OCI-LY1 (cell line): ENCODE results near the gene MTNR1A.

Experiments used
- H2AFZ ChIP-seq: fragments of 200-600 bp; sonication (generic), shearing (Covaris generic); 2 replicates; pipeline ENCODE4 v1.6.0; 2014; ENCODE audit warnings: antibody characterized with exemption, mild to moderate bottlenecking, low read length
- H3F3A ChIP-seq: fragments of 200-600 bp; sonication (generic), shearing (Covaris generic); 2 replicates; pipeline ENCODE4 v1.6.0; 2014; ENCODE audit warnings: mild to moderate bottlenecking, antibody characterized with exemption, low read length, moderate library complexity; ENCODE audit not compliant: insufficient read depth
- H3K27ac ChIP-seq: fragments of 200-600 bp; sonication (generic); 2 replicates; pipeline ENCODE4 v1.5.1; 2014; ENCODE audit warnings: low read length, mixed run types, mild to moderate bottlenecking, low read depth; ENCODE audit not compliant: poor library complexity, severe bottlenecking
- H3K27me3 ChIP-seq: fragments of 200-600 bp; sonication (generic); 2 replicates; pipeline ENCODE4 v1.6.0; 2014; ENCODE audit warnings: antibody characterized with exemption, mild to moderate bottlenecking, low read length, moderate library complexity; ENCODE audit not compliant: insufficient read depth
- H3K36me3 ChIP-seq: fragments of 200-600 bp; sonication (generic); 2 replicates; pipeline ENCODE4 v1.6.1; 2014; ENCODE audit warnings: mild to moderate bottlenecking, antibody characterized with exemption, low read length, moderate library complexity, mixed read lengths; ENCODE audit not compliant: insufficient read depth
- H3K4me1 ChIP-seq: fragments of 200-600 bp; sonication (generic); 2 replicates; pipeline ENCODE4 v1.5.1; 2014; ENCODE audit warnings: mild to moderate bottlenecking, low read length, moderate library complexity; ENCODE audit not compliant: insufficient read depth, severe bottlenecking
- H3K4me2 ChIP-seq: fragments of 200-600 bp; sonication (generic), shearing (Covaris generic); 2 replicates; pipeline ENCODE4 v1.6.1; 2014; ENCODE audit warnings: low read length
- H3K4me3 ChIP-seq: fragments of 200-600 bp; sonication (generic); 2 replicates; pipeline ENCODE4 v1.5.1; 2014; ENCODE audit warnings: low read length, low read depth, mild to moderate bottlenecking, mixed read lengths; ENCODE audit not compliant: poor library complexity, severe bottlenecking
- H3K79me2 ChIP-seq: fragments of 200-600 bp; shearing (Covaris generic); 2 replicates; pipeline ENCODE4 v1.6.1; 2016; ENCODE audit warnings: mixed run types, low read length, mixed read lengths; ENCODE audit not compliant: insufficient read depth
- H3K9ac ChIP-seq: fragments of 200-600 bp; sonication (generic), shearing (Covaris generic); 2 replicates; pipeline ENCODE4 v1.6.1; 2014; ENCODE audit warnings: mild to moderate bottlenecking, low read length, mixed read lengths
- H3K9me2 ChIP-seq: fragments of 200-600 bp; sonication (generic), shearing (Covaris generic); 2 replicates; pipeline ENCODE4 v1.6.1; 2014; ENCODE audit warnings: low read depth, mild to moderate bottlenecking, low read length, mixed read lengths
- H3K9me3 ChIP-seq: fragments of 200-600 bp; shearing (Covaris generic); 2 replicates; pipeline ENCODE4 v1.6.1; 2014; ENCODE audit warnings: low read length, mixed read lengths
- H4K20me1 ChIP-seq: fragments of 200-600 bp; sonication (generic), shearing (Covaris generic); 2 replicates; pipeline ENCODE4 v1.6.0; 2016; ENCODE audit warnings: mild to moderate bottlenecking, low read length; ENCODE audit not compliant: insufficient read depth
- EZH2 ChIP-seq: fragments of 200-600 bp; sonication (generic), shearing (Covaris generic); IDR thresholded peaks from 2 replicates; pipeline ENCODE4 v1.8.0; 2017; ENCODE audit warnings: borderline replicate concordance, mixed run types, mild to moderate bottlenecking, antibody characterized with exemption, low read length, moderate library complexity, mixed read lengths
- TF ChIP-seq, protein P1 (sequence below): fragments of 200-600 bp; sonication (generic), shearing (Covaris generic); IDR thresholded peaks from 2 replicates; pipeline ENCODE4 v1.5.1; 2017; ENCODE audit warnings: mild to moderate bottlenecking, antibody characterized with exemption, low read length, moderate library complexity, mixed read lengths

Gene MTNR1A

DNA sequence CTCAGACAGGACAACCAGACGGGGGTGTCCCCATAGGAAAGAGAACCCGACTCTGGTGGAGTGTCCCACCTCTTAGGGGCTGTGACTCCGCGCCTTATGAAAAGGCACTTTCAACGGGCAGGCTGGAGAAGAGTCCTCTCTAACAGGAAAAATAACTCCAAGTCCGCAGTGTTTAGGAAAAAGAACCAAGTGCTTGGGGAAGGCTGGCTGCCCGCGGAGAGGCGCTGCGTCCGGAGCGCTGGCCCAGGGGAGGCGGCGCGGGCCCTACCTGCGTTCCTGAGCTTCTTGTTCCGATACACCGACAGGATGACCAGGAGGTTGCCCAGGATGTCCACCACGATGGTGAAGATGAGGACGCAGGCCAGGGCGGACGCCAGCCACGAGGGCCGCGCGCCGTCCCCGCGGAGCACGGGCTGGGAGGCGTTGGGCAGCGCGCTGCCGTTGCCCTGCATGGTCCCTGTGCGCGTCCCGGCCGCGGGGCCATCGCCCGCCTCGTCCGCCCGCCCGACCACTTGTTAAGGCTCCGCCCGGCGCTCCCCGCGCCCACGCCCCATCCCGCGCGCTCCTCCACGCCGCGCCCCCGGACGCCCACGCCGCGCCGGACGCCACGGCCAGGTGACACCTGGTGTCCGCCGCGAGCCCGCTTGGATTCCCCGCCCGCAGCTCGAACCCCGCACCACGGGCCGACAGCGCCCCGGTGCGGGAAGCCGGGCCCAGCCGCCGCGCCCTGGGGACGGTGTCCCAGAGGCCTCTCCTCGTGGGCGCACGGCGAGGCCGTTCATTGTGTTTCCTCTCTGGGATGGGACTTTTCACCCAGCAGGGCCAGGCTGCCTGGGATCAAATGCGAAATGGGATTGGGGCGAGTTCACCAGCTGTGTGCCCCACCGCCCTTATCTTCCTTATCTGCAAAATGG lies at the start of gene MTNR1A:
Gene MTNR1A (minus strand): TSS at position 654 of the 914 bp plus-strand sequence. CDS start 202 bp downstream, at position 452.
- no peak within 1 kb of the TSS for H3K4me3 ChIP-seq
- TF ChIP-seq EZH2: no peak
- TF ChIP-seq, protein P1, sequence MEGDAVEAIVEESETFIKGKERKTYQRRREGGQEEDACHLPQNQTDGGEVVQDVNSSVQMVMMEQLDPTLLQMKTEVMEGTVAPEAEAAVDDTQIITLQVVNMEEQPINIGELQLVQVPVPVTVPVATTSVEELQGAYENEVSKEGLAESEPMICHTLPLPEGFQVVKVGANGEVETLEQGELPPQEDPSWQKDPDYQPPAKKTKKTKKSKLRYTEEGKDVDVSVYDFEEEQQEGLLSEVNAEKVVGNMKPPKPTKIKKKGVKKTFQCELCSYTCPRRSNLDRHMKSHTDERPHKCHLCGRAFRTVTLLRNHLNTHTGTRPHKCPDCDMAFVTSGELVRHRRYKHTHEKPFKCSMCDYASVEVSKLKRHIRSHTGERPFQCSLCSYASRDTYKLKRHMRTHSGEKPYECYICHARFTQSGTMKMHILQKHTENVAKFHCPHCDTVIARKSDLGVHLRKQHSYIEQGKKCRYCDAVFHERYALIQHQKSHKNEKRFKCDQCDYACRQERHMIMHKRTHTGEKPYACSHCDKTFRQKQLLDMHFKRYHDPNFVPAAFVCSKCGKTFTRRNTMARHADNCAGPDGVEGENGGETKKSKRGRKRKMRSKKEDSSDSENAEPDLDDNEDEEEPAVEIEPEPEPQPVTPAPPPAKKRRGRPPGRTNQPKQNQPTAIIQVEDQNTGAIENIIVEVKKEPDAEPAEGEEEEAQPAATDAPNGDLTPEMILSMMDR: no peak

DNA sequence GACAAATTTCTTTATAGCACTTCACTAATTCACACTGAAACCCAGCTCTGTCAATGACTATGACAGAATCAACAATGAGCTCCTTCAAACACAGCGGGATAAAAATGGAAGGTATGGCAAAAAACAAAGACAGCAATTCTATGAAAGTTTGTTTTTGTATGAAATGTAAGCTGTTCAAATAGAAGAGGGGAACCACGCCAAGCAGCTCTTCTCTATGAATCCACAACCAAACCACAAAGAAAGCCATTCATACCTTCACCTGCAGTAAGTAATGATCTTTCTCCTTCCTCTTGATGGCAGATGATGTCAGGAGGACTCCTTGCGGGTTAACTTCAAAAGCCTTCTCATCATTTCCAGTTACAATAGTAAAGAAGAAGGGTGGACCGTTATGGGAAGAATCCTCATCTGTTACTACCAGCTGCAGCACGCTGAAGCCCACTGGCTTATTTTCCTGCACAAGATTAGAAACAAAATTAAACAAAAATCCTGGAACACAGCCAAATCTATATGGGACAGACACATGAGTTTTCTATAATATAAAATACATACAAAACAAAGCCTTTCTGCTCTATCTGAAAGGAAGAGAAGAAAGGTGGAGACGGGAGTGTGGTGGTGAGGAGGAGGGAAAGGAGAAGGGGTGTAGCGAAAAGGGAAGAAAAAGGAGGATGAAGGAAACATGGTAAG lies 48.9 kb upstream of the MTNR1A start:
- TF ChIP-seq, protein P1: no peak
- TF ChIP-seq EZH2: no peak
- Histone ChIP-seq H3K4me3 (no peak overlapping the region), H3K27ac (no peak overlapping the region), H3F3A (no peaks in the 10 kb centered on the region), H2AFZ (no peak overlapping the region), H3K27me3 (no peaks in the 10 kb centered on the region), H3K36me3 (no peaks in the 10 kb centered on the region; the same call in 1 of the 2 replicates), H3K79me2 (no peaks in the 10 kb centered on the region), H3K4me1 (no peaks in the 10 kb centered on the region), H3K4me2 (no peak overlapping the region), H3K9me3 (no peaks in the 10 kb centered on the region), H3K9ac (no peak overlapping the region), H4K20me1 (no peaks in the 10 kb centered on the region), H3K9me2 (no peaks in the 10 kb centered on the region)

More for the DNA sequence above, at the start of gene MTNR1A:
- Histone ChIP-seq H3K9me2 (no peaks in the 10 kb centered on the region), H2AFZ (no peak within 1 kb of the TSS), H4K20me1 (no peaks in the 10 kb centered on the region), H3F3A (no peaks in the 10 kb centered on the region), H3K27ac (no peak within 1 kb of the TSS), H3K9ac (no peak within 1 kb of the TSS), H3K4me1 (no peaks in the 10 kb centered on the region), H3K27me3 (no peaks in the 10 kb centered on the region), H3K4me2 (no peak within 1 kb of the TSS), H3K36me3 (no peaks in the 10 kb centered on the region; the same call in 1 of the 2 replicates), H3K79me2 (no peaks in the 10 kb centered on the region), H3K9me3 (no peaks in the 10 kb centered on the region; the same call in 1 of the 2 replicates)

DNA sequence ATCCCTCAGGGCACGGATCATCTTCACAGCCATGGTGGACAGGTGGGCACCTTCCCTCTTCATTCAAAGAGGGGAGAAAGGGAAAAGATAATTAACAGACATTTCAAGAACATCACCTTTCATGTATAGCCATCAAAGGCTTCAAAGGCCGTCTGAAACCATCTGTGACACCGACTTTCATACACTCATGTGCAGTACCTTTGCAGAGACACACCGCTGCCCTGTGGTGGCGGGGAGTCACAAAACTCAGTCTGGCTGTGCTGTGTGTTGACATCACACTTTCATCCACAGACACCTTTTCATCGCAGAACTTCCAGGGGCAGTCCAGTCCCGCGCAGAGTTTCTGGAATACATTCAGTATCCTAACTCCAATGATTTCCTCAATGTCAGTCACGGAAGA lies 47.6 kb upstream of the MTNR1A start:
- Histone ChIP-seq H3K9me2 (no peaks in the 10 kb centered on the region), H3K27ac (no peak overlapping the region), H3K9me3 (no peaks in the 10 kb centered on the region), H3K27me3 (no peaks in the 10 kb centered on the region), H3F3A (no peaks in the 10 kb centered on the region), H3K4me1 (no peaks in the 10 kb centered on the region), H3K9ac (no peak overlapping the region), H3K79me2 (no peaks in the 10 kb centered on the region), H3K36me3 (no peaks in the 10 kb centered on the region; the same call in 1 of the 2 replicates), H3K4me3 (no peak overlapping the region), H2AFZ (no peak overlapping the region), H4K20me1 (no peaks in the 10 kb centered on the region), H3K4me2 (no peak overlapping the region)
- TF ChIP-seq, protein P1: no peak
- no peak for TF ChIP-seq EZH2
